Stimulated activated CD8-positive, alpha-beta memory T cell treated with anti-CD3 and anti-CD28 coated beads, Interleukin-7, amount 100 ng/mL, for 24 hours (primary cell): ENCODE results near the gene CHRD.
"Not testable (repeated sequence)": the region's sequence is repeated elsewhere in the genome, so short reads cannot be mapped to it uniquely, and the experiment has no call there.

Experiments
- DNase-seq: peaks from one replicate; pipeline ENCODE4 v3.0.0-alpha.2; 2020; ENCODE audit warnings: low read depth

CHRD gene

DNA sequence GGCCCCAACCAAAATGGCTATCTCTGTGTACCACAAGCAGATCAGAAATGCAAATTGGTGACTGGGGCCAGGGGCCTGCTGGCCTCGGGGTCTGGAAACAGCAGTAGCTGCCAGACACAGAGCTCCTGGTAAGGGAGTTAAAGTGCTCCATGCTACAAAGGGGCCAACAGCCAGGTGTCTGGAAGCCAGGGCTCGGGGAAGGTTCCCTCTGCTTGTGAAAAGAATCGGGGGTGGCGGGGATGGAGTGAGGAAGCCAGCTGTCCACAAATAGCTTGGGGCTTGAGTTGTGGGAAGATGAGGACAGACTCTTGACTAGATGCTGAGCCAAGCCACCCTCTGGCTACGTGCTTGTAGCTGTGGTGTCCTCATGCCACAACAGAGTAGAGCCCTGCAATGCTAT lies 39.3 kb downstream of the CHRD start:
- DNase-seq = no peak

DNA sequence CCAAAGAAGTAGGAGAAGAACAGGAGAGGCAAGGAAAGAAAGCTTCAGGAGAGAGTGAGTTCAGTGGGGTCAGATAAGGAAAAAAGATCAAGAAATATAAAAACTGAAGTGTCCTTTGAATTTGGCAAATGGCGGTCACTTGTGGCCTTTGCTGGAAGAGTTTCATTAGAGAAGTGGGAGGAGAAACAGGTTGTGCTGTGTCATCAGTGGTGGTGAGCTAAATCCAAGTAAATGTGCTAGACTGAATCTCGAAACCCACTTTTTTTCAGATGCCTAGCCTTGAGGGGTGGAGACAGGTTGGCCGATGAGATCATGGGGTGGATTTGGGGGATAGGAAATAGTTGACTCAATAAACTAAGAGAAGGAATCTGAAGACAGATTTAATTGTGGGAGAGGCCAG lies 43.7 kb downstream of the CHRD start:
- no peak for DNase-seq

DNA sequence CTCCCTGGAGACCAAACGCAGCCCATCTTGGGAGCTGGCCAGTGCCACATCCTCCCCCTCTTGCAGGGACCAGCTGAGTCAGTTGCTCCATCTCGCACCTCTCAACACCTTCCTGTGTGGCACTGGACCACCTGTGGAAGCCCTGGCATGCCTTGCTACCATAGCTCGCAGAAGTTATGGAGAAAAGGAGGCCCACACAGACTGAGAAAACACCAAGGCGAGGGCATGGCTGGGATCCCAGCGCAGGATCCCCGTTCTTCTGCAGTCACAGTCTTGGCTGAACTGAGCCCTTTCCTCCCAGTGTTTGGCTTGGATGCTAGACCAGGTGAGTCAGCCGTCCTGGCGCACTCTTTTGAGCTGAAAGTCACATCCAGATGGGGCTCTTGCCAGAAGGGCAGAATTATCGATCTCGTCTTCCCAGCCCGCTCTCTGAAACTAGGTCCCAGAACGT lies 46.9 kb downstream of the CHRD start:
- DNase-seq = no peak

DNA sequence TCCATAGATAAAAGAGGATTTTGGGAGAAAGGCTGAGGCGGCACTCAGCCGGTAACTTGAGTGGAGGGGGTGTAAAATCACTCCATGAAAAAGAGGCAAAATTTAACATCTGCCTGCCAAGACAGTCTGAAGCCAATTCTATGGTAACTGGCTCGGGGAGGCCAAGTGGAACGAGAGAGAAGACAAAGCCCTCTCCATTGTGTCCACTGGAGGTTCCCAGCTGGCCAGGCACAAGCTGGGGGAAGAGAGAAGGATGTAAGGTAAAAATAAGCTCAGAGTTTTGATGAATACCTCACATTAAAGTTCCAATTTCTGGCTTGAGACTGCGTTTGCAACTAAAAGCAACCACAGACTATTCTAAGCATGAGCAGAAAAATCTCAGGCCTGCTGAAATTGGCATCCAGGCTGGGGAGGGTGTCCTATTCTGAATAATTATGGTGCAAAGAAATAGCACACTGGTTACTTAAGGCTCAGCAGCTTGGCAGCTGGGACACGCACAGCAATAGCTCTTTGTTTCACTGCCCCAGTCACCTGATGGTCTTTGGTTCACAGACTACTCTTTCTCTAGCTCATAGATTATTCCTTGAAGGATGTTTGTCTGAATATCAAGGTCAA lies 48.8 kb downstream of the CHRD start:
- DNase-seq = no peak

DNA sequence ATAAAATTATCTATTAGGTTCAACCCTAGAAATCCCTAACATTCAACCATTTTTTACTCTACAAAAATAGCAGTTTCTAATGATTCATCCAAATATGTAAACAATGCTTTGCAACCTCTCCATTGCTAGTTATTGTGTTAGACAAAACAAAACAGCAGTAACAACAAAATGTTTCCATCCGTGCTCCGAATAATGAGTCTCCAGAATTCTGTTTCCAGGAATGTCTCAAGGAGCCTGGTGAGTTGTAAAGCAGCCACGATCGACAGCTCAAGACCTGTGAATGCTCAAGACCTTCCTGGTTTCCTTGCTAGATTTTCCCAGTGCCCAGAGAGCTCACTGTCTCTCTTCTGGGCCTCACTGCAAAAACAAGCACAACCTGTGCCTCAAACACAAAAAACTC lies 49.9 kb downstream of the CHRD start:
- DNase-seq = no peak

DNA sequence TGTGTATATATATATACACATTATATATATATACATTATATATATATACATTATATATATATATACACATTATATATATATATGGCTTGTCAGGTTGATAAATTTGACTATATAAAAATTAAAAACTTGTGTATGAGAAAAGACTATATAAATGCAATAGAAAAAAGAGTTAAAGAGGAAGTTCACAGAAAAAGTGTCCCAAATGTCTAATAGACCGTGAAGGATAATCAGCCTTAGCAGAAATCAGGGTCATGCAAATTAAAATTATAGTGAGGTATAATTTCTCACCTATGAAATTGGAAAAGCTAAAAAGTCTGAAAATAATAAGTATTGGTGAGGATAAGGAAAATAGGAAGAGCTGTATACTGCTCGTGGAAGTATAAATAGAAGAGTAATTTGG lies 51.1 kb downstream of the CHRD start:
- DNase-seq = no peak

DNA sequence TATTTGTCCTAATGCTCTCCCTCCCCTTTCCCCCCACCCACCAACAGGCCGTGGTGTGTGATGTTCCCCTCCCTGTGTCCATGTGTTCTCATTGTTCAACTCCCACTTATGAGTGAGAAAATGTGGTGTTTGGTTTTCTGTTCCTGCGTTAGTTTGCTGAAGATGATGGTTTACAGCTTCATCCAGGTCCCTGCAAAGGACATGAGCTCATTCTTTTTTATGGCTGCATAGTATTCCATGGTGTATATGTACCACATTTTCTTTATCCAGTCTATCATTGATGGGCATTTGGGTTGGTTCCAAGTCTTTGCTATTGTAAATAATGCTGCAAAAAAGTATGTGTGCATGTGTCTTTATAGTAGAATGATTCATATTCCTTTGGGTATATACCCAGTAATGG lies 53.3 kb downstream of the CHRD start:
- not testable (repeated sequence) for DNase-seq

DNA sequence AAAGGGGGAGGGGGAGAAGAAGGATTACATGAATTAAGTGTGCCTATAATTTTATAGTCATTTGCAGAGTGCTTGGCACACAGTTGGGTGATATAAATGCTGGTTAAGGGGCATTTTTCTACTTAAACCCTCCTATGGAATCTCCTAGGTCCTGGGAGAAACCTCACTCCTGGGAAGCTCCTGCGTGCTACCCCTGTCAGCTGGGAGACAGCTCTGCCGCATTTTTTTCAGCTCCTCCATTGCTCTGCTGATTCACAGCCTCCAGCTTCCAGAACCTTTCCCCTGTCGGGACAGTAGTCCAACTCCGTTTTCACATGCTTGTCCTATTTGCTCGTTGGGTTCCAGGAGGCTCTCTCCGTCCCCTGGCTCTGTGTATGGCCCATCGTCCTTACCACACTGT lies 59.2 kb downstream of the CHRD start:
- DNase-seq = no peak
